Coronary artery (tissue), 2 donors: ENCODE measurements around the gene COL18A1.

Experiments
- DNase-seq: peaks from one replicate; pipeline ENCODE4 v3.0.0-alpha.2; 2017; ENCODE audit warnings: low spot score
- H3K27ac ChIP-seq, 2 donors: fragments of 200-600 bp; sonication (generic); one replicate each; pipeline ENCODE4 v1.5.1; 2016 to 2019
- H3K4me3 ChIP-seq: fragments of 200-600 bp; sonication (generic); 2 replicates; pipeline ENCODE4 v1.5.1; 2016; ENCODE audit warnings: mild to moderate bottlenecking, moderate library complexity
- TF ChIP-seq, protein P1 (sequence below): fragments of 200-600 bp; sonication (generic); IDR thresholded peaks from one replicate; pipeline ENCODE4 v1.5.1; 2019; ENCODE audit warnings: antibody characterized with exemption

The COL18A1 gene

GRCh38 chr21:45388011-45388521, 16.9 kb upstream of the COL18A1 start:
- H3K4me3 ChIP-seq = no peak overlapping the region
- TF ChIP-seq, protein P1, sequence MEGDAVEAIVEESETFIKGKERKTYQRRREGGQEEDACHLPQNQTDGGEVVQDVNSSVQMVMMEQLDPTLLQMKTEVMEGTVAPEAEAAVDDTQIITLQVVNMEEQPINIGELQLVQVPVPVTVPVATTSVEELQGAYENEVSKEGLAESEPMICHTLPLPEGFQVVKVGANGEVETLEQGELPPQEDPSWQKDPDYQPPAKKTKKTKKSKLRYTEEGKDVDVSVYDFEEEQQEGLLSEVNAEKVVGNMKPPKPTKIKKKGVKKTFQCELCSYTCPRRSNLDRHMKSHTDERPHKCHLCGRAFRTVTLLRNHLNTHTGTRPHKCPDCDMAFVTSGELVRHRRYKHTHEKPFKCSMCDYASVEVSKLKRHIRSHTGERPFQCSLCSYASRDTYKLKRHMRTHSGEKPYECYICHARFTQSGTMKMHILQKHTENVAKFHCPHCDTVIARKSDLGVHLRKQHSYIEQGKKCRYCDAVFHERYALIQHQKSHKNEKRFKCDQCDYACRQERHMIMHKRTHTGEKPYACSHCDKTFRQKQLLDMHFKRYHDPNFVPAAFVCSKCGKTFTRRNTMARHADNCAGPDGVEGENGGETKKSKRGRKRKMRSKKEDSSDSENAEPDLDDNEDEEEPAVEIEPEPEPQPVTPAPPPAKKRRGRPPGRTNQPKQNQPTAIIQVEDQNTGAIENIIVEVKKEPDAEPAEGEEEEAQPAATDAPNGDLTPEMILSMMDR = no peak
- no peak for DNase-seq
- peak overlapping the region in 1 of 2 donors; percentile 8 for H3K27ac ChIP-seq

DNA sequence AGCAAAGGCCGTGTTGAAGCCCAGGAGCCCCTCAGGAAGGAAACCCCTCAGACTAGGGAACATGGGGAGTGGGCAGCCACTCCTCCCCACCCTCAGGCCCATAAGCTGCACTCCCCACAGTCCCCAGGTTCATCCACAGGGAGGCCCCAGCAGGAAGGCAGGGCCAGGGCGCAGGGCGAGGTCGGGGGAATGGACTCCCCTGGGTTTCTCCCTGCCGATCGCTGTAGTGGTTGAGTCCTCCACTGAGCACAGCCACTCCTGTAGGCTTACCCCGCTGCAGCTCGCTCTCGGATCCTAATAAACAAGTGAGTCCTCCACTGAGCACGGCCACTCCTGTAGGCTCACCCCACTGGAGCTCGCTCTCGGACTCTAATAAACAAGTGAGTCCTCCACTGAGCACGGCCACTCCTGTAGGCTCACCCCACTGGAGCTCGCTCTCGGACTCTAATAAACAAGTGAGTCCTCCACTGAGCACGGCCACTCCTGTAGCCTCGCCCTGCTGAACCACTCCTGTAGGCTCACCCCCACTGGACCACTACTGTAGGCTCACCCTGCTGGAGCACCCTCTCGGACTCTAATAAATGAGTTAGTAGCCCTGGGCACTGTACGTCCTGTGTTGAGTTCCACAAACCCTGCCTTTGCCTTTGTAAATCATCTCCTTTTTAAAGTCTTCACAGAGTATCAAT, 16.2 kb upstream of the COL18A1 start:
- no peak for DNase-seq
- Histone ChIP-seq H3K27ac (no peak overlapping the region), H3K4me3 (no peak overlapping the region)
- TF ChIP-seq, protein P1 = no peak

GRCh38 chr21:45390121-45390751, 14.7 kb upstream of the COL18A1 start:
- H3K27ac ChIP-seq = no peak overlapping the region
- no peak overlapping the region for H3K4me3 ChIP-seq
- DNase-seq = no peak
- TF ChIP-seq, protein P1 = no peak

DNA sequence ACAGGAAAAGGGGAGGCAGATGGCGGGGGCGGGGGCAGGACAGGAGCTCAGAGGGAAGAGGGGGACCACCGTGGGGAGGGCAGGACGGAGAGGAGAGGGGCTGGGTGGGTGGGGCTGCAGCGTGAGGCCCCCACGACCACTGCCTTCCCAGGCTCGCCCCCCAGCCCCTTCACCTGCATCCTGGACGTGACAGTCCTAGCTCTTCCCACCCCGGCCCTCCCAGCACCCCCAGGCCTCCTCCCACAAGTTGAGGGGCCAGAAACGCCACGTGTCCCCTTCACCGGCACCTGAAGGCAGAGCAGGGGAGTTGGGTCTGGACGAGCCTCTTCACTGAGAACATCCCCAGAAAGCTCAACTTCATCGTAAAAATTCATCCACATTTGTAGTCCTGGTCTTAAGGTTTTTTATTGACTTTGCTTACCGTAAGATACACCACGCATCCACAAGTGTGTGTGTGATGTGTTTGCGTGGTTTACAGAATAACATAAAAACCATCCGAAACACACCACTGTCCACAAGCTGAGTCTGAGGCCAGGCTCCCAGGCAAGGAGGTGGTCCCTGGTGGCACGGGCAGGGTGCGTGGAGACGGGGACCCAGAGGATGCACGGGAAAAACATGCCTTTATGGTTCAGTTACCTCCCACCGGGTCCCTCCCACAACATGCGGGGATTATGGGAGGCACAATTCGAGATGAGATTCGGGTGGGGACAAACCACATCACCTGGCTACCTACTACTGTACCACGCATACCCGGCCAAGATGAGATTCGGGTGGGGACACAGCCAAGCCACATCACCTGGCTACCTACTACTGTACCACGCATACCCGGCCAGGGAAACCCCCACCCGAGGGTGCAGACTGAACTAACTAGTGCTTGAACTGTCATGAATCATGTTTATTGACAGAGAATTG, 13.9 kb upstream of the COL18A1 start:
- H3K27ac ChIP-seq = no peak overlapping the region
- DNase-seq = no peak
- TF ChIP-seq, protein P1 = no peak

GRCh38 chr21:45391743-45392572, 13.0 kb upstream of the COL18A1 start:
- Histone ChIP-seq H3K27ac (no peak overlapping the region), H3K4me3 (no peak overlapping the region)
- DNase-seq = no peak
- TF ChIP-seq, protein P1 = no peak

More for the DNA sequence above, 13.9 kb upstream of the COL18A1 start:
- H3K4me3 ChIP-seq = no peak overlapping the region

DNA sequence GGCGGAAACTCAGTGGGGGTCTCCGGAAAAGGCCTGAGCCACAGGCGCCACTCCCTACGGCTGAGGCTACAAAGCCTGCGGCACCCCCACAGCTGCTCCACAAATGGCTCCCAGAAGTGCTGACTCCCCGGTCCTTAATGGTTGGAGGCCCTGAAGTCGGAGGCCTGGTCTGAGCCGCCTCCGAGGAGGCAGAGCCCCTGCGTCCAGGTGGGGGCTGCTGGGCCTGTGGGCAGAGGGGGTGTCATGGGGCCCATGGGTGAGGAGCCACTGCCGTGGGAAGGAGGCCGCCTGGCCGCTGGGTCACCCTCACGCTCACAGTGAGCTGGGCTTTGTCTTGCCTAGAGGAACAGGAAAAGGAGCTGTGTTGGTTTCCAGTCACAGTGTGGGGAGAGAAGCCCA, 12.4 kb upstream of the COL18A1 start:
- TF ChIP-seq, protein P1 = no peak
- Histone ChIP-seq H3K4me3 (no peak overlapping the region), H3K27ac (no peak overlapping the region)
- DNase-seq = no peak
